Erythroblast (primary cell): Measurements from ENCODE around the gene ARHGAP26.

Source experiments
- DNase-seq, 2 experiments: peaks; one replicate each; lab custom pipeline; 2025; lab: John Stamatoyannopoulos, UW
- GATA1 ChIP-seq: IDR thresholded peaks from 2 replicates; pipeline ENCODE4 v1.6.1; 2011; ENCODE audit warnings: low read depth, mild to moderate bottlenecking, control low read depth, low read length, moderate library complexity
- POLR2A ChIP-seq: IDR thresholded peaks from 2 replicates; pipeline ENCODE4 v1.6.1; 2011; ENCODE audit warnings: mild to moderate bottlenecking, low read length

ARHGAP26 gene

DNA sequence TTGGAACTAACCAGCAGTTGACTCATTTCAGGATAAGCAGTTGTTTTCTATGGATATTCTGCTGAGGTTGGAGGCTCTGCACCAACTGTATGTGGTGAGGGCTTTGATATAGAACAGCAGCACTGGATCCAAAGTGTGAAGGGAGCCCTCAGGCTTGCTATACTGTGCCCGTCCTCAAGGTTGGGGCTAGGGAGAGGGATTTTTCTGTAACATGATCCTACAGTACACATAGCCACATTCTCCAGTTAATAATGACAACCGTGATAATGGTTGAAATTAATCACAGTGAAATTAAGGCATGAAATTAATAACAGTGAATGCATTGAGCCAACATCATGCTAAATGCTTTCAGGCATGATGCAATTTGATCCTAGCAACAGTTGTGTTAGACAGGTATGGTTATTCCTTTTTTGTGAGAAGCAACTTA lies 36.7 kb downstream of the ARHGAP26 start:
- DNase-seq, result no peak
- TF ChIP-seq POLR2A (no peak), GATA1 (no peak)

DNA sequence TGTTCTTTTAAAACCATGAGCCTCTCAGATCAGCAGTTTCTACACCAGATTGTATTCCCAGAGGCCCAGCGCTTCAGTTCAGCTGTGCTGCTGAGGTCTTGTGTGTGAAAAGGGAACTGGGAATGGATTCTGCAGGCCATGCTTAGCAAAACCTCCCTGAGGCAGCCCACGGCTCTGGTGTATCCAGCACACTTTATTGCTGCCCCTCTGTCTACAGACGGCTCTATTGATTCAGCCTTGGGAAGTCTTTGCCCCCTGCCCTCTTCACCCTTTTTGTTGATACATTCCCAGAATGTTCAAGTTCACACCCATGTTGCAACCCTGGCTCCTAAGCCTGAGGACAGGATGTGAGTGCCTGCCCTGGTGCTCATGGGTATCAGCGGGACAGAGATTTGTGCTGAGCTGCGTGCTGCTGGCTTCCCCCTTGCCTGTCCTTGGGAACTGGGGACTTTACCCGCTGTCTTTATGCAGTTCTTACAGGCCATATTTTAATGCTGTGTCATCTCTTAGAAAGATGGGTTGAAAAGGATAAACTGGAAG lies 37.3 kb downstream of the ARHGAP26 start:
- TF ChIP-seq POLR2A (no peak), GATA1 (no peak)
- DNase-seq, result no peak

DNA sequence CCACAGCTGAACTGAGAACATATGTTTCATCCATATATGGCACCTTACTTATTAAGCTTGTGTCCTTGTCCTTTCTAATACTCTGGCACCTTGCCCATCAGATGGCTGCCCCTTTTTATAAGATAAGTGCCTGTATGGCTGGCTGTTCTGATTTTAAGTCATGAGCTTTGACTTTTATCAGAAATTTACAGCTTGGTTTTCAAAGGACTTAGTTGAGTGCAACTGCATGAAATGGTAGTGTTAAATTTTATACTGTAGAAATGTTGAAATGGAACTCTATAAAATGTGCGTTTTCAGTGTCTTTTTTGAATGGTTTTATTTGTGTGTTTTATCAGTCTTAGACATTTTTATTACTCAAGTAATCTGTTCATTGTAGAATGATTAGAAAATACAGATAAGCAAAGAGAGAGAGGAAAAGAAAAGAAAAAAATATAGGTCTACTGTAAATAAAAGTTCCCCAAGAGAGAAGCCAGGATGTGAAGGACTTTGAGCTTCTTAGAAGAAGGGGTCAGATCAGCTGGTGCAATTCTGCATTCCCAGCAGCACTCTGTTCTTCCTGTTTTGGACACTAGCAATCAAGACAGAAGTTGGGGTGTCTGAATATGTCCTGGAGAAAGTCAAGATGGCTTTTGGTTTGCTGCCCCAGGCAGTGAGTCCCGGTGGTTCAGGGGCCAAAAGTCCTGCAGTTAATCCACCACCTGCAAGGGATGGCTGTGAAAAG lies 38.9 kb downstream of the ARHGAP26 start:
- peak; percentile 10 to 39 for DNase-seq
- TF ChIP-seq GATA1 (no peak), POLR2A (no peak)

DNA sequence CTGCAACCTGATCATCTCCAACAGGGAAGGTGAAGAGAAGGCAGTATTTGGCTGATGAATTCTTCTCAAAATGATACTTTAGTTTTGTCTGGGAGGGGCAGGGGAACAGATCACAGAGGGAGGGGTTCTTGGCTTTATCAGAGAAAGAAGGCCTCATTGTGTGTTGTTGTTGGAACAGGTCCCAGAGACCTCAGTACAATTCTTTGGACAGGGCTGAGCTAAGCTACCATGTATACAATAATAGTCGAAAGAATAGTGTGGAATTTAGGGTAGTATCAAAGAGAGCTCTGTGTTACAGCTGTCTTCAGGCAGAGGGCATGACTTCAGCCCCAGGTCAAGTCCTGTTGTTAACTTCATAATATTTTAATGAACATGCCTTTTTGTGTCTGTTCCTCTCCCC lies 39.9 kb downstream of the ARHGAP26 start:
- no peak for TF ChIP-seq POLR2A
- no peak for TF ChIP-seq GATA1
- no peak for DNase-seq

DNA sequence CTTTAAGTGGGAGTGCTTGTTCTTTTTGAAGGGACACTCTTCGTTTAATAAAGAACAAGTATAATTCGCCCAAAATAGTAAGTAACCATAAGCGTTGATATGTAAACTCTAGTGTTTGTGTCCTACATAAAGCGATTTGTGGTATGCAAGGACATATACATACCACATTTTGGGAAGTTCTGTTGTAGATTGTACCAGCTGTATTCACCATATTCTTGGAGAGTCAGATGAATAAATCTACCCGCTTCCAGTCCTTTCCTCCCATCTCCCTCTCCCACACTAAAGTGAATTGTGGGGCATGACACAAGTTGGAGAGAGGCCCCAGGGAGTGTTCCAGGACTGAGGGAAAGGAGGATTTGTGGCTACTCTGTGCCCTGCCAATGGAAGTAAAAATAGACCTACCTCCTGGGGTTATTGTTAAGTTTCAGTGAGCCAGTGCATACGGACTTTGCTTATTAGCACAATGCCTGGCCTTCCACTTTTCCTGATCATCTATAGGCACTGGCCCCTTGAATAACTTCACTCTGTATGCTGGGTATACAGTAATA lies 40.6 kb downstream of the ARHGAP26 start:
- TF ChIP-seq GATA1 (no peak), POLR2A (no peak)
- no peak for DNase-seq

DNA sequence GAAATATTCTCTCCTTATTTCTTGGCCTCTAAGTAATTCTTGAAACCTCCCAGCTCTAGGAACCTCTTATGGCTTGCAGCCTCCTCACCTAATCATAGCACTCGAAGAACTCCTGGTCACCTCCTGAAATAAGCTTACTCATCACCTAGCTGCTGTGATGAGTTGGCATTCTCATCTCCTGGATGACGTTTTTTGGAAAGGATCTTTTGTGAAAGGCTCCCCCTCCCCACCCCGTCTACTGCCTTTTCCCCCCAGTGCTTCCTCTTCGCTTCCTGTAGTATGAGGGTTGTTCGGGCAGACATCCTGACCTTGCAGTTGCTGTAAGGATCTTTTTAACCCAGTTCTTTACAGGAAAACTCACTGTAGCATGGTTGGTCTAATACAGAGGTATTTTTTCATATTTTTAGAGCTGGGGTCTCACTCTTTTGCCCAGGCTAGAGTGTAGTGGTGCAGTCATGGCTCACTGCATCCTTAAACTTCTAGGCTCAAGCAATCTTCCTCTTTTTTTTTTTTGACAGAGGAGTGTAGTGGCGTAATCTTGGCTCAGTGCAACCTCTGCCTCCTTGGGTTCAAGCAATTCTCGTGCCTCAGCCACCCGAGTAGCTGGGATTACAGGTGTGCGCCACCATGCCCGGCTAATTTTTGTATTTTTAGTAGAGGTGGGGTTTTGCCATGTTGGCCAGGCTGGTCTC lies 41.8 kb downstream of the ARHGAP26 start:
- peak in 1 of 2 experiments; percentile 6 for DNase-seq
- TF ChIP-seq GATA1 (no peak), POLR2A (no peak)

DNA sequence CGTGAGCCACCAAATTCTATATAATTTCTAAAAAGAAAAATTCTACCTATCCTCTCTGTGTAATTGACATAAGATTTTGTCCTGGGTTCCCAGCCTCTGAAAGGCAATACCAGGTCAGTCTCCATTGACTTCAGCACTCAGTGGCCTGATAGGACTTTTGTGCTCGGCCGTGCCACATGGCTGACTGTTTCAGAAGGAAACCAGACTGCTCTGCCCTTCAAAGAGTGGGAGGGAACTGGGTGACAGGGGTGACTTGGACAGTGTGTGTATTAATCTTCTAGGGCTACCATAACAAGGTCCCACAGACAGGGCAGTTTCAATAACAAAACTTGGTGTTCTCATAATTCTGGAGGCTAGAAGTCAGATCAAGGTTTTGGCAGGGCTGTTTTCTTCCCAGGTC lies 43.0 kb downstream of the ARHGAP26 start:
- TF ChIP-seq GATA1 (no peak), POLR2A (no peak)
- DNase-seq, result no peak

DNA sequence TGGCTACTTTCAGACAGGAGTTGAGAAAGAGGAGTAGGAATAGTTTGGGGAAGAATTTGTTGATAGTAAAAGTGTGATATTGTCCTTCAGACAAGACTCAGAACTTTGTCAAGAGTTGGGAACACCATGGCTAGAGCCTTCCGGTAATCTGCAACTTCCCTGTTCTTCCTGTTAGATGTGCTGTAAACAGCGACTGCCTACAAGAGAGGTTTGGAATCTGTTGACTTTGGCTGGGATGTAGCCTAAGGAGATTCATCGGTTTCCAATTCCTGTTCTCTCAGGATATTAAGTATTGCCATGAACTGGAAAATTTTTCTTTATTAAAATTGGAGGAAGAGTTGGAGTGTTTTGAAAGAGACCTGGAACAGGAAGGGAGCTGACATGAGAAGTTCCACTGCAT lies 43.9 kb downstream of the ARHGAP26 start:
- no peak for DNase-seq
- TF ChIP-seq GATA1 (no peak), POLR2A (no peak)

DNA sequence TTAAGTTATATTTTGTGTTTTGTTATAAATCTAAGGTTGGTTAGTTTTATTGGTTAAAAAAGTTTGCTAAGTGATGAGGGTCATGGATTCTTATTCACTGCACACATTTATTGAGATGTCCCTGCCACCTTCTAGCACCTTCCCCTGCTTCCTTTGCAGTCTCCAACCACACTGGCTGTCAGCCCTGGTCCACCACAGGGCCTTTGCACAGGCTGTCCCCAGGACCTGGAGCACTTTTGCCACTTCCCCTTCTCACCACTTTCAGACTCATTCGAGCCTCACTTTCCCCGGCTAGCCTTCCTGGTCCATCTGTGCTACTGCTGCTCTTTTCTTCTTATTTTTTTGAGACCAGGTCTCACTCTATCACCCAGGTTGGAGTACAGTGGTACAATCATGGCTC lies 45.3 kb downstream of the ARHGAP26 start:
- no peak for TF ChIP-seq POLR2A
- TF ChIP-seq GATA1, result no peak
- no peak for DNase-seq

DNA sequence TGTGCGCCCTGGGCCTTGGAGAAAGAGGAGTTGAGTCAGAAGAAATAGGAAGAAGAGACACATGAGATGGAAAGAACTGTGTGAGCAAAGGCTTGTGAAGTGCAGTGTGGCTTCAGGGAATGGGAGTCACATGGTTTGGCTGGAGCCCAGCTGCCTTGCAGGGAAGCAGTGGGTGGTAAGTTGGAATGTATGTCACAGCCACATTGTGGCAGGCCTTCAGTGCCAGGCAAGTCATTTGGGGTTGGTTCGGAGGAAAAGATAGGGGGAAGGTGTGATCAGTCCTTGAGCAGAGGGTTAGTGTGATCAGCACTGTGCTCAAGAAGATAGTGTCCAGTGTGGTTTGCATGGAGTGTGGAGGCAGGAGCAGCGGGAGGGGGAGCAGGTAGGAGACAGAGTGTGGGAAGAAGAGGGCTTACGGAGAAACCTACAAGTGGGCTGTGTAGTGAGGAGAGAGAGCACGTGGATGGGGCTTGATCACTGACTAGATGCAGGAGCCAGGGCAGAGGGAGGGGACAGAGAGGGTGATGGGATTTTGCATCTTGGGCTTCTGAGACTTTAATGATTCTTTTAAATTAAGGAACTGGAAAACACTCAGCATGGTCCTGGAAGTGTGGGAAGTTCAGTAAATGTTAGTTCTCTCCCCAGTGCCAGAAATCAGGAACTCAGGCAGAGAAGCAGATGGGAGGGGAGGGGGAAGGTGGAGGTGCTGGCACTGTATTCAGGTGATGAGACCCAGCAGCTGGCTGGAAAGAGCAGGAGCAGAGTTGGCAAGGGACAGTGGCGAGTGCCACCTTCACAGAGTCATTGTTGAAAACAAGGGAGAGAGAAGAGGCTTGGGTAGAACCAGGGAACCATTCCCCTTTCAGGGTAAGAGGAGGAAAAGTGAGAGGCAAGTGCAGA lies 46.6 kb downstream of the ARHGAP26 start:
- TF ChIP-seq POLR2A (no peak), GATA1 (no peak)
- DNase-seq, result no peak

DNA sequence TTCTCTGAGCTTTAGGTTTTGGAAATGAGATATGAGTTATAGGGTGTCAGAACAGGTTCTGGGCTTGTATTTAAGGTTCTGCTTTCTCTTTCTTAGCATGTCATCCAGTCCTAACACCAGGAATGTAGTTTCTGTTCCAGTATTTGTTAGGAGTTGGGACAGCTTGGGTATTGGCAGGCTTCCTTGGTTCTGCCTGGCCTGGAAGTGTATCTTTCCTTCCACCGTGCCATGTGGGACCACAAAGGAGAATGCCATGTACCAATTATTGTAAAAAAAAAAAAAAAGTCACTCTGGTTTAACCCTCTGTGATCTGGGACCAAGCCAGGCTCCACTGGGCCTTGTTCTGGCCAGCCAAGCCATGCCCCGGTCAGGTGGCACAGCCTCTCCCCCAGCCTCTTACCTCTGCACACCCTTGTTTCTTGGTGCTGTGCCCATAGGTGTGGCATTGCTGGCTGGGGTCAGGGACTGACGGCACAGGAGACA lies 47.8 kb downstream of the ARHGAP26 start:
- DNase-seq, result no peak
- no peak for TF ChIP-seq POLR2A
- no peak for TF ChIP-seq GATA1

DNA sequence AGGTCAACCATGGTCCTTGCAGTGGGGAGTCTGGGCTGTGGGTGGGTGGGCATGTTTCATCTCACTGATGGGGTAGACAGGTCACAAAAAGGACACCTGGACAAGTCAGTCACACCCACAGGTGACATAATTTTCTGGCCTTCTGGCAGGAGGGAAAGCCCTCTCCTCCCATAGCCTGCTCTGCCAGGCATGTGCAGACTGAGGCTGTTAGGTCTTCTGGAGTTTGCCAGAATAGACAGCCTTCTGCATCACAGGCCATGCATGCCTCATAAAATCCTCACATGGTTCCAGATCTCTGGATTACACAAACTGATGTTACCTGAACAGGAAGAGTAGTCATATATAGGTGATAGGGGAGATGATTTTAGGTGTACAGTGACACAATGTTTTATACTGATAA lies 49.1 kb downstream of the ARHGAP26 start:
- DNase-seq, result no peak
- no peak for TF ChIP-seq POLR2A
- TF ChIP-seq GATA1, result no peak

DNA sequence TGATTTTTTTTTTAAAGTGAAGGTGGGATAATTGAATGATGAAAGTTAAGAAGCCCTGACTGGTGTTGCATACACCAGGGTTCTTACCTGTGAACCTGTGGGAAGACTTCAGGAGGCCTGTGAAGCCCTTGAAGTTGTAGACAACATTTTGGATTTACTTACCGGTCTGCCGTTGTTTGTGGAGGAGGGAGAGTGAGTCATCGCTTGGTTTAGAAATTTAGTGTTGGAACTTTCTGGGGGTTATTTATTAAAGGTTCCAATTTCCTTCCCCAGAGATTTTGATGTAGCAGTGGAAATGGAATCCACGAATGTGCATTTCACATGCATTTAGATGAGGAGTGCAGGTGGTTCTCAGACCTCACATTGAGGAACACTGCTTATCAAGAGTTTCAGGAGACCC lies 49.6 kb downstream of the ARHGAP26 start:
- no peak for DNase-seq
- TF ChIP-seq GATA1 (no peak), POLR2A (no peak)
